Measurements from ENCODE around the gene SAP30BP.

Gene SAP30BP

DNA sequence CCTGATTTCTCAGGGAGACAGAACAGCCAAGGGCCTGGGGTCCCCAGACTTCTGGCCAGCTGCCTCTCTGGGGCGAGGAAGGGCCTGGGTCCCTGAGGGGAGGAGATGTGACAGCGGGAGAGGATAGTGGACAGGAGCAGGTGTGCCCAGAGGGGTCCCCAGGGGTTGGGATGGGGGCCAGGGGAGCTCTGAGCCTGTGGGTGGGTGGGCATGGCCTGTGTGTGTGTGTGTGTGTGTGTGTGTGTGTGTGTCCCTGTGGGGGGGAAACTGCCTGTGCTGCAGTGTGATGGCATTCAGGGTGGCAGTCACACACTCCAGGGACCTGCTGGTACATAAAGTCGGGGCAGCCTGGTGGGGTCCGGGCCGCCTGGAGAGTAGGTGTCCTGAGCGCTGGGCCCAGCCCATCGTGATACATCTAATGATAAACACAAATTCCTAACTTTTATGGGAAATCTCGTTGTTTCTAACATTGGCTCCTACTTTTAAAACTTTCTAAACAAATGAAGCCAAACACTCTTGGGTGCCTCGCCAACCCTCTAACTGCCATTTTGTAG lies 55.5 kb downstream of the SAP30BP start:
- no peak for DNase-seq

- no peak for DNase-seq
These were observed 56.2 kb downstream of the SAP30BP start for GRCh38 chr17:75723171-75723930.

- no peak for DNase-seq
These were observed 57.2 kb downstream of the SAP30BP start for GRCh38 chr17:75724016-75725003.

- DNase-seq: no peak
These were observed 58.4 kb downstream of the SAP30BP start for GRCh38 chr17:75725504-75725903.

DNA sequence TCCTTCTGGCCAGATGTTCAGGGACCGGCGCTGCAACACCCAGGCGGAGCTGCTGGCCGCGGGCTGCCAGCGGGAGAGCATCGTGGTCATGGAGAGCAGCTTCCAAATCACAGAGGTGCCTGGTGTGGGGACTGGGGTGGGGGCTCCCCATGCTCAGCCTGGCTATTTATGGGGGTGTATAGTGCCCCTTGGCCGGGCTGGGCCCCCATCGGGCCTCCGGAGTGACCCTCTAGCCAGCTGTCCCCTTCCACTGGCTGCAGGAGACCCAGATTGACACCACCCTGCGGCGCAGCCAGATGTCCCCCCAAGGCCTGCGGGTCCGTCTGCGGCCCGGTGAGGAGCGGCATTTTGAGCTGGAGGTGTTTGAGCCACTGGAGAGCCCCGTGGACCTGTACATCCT lies 60.3 kb downstream of the SAP30BP start:
- DNase-seq: no peak

DNA sequence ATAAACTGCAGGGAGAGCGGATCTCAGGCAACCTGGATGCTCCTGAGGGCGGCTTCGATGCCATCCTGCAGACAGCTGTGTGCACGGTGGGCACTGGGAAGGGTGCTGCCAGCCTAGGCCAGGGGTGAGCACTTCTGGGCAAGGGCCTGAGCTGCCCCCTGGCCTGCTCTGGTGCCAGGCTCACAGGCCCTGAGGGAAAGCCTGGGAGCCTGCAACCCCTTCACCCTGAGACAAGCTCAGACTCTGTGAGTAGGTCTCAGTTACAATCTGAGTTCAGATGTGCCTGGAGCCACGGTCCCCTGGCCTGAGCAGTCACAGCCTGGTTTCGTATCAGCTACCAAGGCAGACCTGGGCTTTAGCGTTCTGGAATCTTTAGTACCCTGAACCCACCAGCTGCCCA lies 62.2 kb downstream of the SAP30BP start:
- DNase-seq: no peak

- no peak for DNase-seq
These were observed 62.9 kb downstream of the SAP30BP start for GRCh38 chr17:75730065-75730464.

GRCh38 chr17:75731086-75731715 lies 64.1 kb downstream of the SAP30BP start:
- no peak for DNase-seq

DNA sequence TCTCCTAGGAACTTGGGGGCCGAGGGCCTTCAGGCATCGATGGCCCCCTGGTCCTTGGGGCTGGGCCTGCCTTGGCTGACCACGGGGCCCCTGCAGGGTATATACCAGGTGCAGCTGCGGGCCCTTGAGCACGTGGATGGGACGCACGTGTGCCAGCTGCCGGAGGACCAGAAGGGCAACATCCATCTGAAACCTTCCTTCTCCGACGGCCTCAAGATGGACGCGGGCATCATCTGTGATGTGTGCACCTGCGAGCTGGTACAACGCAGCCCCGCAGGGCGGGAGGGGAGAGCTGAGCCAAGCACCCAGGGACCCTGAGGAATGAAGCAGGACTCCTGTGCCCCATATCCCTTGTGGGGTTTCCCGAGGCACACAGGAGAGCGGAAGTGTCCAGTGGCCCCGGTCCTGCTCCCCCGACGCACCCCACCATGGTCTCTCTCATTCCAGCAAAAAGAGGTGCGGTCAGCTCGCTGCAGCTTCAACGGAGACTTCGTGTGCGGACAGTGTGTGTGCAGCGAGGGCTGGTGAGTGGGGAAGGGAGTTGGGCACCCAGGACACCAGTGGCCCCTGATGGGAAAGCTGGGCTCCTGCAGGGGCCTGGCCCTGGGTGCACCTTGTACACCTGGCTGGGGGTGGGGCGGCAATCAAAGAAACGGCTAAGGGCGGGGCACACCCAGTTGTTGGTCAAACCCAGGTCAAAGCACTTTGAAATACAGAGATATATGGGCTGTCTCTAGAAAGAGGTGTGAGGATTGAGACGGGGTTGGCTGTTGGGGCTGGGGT lies 64.8 kb downstream of the SAP30BP start:
- DNase-seq: no peak

GRCh38 chr17:75733471-75733870 lies 66.3 kb downstream of the SAP30BP start:
- DNase-seq: no peak

- no peak for DNase-seq
These were observed 67.6 kb downstream of the SAP30BP start for GRCh38 chr17:75734674-75735294.

DNA sequence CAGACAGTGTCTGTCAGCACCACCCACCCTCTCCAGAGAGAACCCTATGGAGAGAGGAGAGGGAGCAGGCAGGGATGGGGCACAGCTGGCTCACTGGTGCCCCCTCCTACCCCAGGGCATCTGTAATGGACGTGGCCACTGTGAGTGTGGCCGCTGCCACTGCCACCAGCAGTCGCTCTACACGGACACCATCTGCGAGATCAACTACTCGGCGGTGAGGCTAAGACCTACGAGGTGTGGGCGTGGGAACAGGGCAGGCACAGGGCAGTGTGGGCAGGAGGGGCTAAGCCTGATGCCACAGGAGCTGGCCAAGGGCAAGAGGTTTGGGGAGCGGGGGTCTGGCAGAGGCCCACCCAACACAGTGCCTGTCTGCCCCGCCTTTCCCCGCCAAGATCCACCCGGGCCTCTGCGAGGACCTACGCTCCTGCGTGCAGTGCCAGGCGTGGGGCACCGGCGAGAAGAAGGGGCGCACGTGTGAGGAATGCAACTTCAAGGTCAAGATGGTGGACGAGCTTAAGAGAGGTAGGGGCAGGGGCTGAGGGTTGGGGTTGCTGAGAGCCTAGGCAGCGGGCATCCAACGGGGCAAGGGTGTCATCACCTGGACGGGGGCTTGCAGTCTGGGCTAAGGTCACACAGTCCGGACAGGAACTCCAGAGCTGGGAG lies 69.2 kb downstream of the SAP30BP start:
- no peak for DNase-seq

DNA sequence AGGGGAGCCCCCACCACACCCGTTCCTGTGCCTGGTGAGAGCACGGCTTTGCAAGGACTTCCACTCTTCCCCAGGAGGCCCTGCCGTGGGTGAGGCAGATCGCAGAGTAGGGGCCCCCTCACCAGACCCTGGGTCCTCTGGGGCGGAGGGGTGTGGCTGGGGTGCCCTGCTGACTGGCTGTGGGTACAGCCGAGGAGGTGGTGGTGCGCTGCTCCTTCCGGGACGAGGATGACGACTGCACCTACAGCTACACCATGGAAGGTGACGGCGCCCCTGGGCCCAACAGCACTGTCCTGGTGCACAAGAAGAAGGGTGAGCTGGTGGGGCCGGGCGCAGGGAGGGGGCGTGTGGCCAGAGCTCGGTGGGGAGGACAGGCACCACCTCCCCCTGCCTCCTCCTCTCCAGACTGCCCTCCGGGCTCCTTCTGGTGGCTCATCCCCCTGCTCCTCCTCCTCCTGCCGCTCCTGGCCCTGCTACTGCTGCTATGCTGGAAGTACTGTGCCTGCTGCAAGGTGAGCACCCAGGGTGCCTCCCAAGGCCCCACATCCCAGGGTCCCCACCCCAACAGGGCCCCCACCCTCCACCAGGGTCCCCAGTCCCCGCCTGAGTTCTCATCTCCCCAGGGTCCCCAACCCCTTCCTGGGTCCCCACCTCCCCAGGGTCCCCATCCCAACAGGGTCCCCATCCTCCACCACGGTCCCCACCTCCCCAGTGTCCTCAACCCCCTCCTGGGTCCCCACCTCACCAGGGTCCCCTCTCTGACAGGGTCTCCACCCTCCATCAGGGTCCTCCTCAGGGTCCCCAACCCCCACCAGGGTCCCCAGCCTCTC lies 70.2 kb downstream of the SAP30BP start:
- no peak for DNase-seq

DNA sequence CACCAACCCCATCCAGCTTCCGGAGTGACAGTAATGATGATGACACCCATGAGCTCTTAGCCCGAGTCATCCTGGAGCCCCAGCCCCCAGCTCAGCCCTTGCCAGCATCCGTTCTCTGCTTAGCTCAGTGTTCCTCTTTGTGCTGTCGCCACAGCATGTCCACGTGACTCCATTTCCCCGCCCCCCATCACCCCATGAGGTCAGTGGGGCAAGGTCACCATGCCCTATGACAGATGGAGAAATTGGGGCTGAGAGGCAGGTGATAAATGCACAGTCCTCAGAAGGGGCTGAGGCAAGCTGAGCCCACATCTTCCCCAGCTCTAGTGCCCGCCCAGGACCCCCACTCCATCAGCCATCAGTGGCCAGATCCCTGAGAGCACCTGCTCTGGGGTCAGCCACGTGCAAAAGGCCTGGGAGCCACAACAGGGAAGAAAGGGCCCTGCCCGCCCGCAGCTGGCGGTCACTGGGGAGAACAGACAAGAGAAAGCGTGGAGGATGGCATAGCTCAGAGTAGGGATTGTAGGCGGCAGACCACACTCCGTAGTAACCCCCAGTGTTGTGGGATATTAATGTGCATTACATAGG lies 71.2 kb downstream of the SAP30BP start:
- no peak for DNase-seq

DNA sequence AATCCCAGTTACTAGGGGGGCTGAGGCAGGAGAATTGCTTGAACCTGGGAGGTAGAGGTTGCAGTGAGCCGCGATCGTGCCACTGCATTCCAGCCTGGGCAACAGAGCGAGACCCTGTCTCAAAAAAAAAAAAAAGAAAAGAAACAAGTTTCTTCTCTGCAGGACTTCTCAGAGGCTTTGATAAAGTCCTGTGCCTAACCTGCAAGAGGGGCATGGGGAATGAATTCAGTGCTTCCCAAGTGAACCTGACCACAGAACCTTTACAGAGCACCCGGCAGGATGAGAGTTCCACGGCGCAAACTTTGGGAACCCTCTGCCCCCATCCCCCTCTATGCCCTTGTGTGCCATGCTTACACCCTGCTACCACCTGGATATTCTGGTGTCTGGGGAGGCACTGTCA lies 72.0 kb downstream of the SAP30BP start:
- DNase-seq: no peak

DNA sequence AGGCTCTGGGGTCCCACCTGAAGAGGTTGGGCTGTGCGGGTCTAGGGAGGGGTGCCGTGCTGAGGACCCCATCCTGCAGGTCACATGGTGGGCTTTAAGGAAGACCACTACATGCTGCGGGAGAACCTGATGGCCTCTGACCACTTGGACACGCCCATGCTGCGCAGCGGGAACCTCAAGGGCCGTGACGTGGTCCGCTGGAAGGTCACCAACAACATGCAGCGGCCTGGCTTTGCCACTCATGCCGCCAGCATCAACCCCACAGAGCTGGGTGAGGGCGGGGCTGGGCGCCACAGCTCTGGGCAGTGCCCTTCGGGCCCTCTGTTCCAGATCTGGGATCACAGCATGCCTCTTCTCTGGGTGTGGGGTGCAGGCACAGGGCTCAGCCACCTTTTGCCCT lies 72.7 kb downstream of the SAP30BP start:
- no peak for DNase-seq

GRCh38 chr17:75740215-75740614 lies 73.1 kb downstream of the SAP30BP start:
- DNase-seq: no peak

- no peak for DNase-seq
These were observed 73.5 kb downstream of the SAP30BP start for GRCh38 chr17:75740631-75741077.

- no peak for DNase-seq
These were observed 75.2 kb downstream of the SAP30BP start for GRCh38 chr17:75742337-75742736.

Measured in stimulated activated CD4-positive, alpha-beta T cell treated with anti-CD3 and anti-CD28 coated beads, Interleukin-2, amount 100 ng/mL, for 24 hours (primary cell).